ENCODE measurements around the gene KCNN2. TPM values are rescaled to one million over a fixed set of nuclear protein-coding genes. Genes with fewer than 3 reads are reported as not detected.

The KCNN2 gene
- polyA plus RNA-seq, 1 donor from 2014 or later, result 1.0 TPM

GRCh38 chr5:114473541-114473940 is 111.7 kb downstream of the KCNN2 start:
- no peak overlapping the region for H2AFZ ChIP-seq (ENCODE audit: low read depth, low read length)
- H4K20me1 ChIP-seq (ENCODE audit: insufficient read depth), result no peaks in the 10 kb centered on the region
- no peaks in the 10 kb centered on the region for H3K9me3 ChIP-seq (ENCODE audit: low read length)
- H3K4me3 ChIP-seq (ENCODE audit: low read length), result no peak overlapping the region
- no peaks in the 10 kb centered on the region for H3K36me3 ChIP-seq (ENCODE audit: insufficient read depth, low read length)
- no peaks in the 10 kb centered on the region for H3K79me2 ChIP-seq (replicated peaks; ENCODE audit: insufficient read depth, low read length)
- no peak overlapping the region for H3K9ac ChIP-seq (ENCODE audit: low read length)
- no peak overlapping the region for H3K4me2 ChIP-seq (ENCODE audit: low read length)
- H3F3A ChIP-seq (ENCODE audit: insufficient read depth, low read length, poor library complexity, severe bottlenecking), result no peaks in the 10 kb centered on the region
- no peaks in the 10 kb centered on the region for H3K27me3 ChIP-seq (ENCODE audit: insufficient read depth, low read depth, low read length)
- no peaks in the 10 kb centered on the region for H3K9me2 ChIP-seq (ENCODE audit: insufficient read depth, low read length)
- no peak for TF ChIP-seq EZH2 (IDR thresholded peaks at IDR 0.05; ENCODE audit: borderline replicate concordance, insufficient read depth, low read length, poor library complexity, severe bottlenecking)
- no peak overlapping the region for H3K27ac ChIP-seq (ENCODE audit: low read length)

GRCh38 chr5:114477816-114478334 is 116.0 kb downstream of the KCNN2 start:
- H3K4me3 ChIP-seq (ENCODE audit: low read length), result no peak overlapping the region
- TF ChIP-seq POLR2AphosphoS5 (IDR thresholded peaks at IDR 0.05) (no peak), EP300 (conservative IDR thresholded peaks at IDR 0.05; ENCODE audit: poor library complexity, severe bottlenecking) (no peak), EZH2 (IDR thresholded peaks at IDR 0.05; ENCODE audit: borderline replicate concordance, insufficient read depth, low read length, poor library complexity, severe bottlenecking) (no peak), TAF1 (IDR thresholded peaks at IDR 0.05; ENCODE audit: low read depth) (no peak), SMC3 (conservative IDR thresholded peaks at IDR 0.05; ENCODE audit: poor library complexity) (no peak), MXI1 (conservative IDR thresholded peaks at IDR 0.05; ENCODE audit: poor library complexity, severe bottlenecking) (no peak), REST (IDR thresholded peaks at IDR 0.05; ENCODE audit: borderline replicate concordance) (no peak), CTCF (IDR thresholded peaks at IDR 0.05; ENCODE audit: poor library complexity, severe bottlenecking) (no peak), RAD21 (conservative IDR thresholded peaks at IDR 0.05) (no peak)
- no peak overlapping the region for H3K4me2 ChIP-seq (ENCODE audit: low read length)
- no peaks in the 10 kb centered on the region for H3F3A ChIP-seq (ENCODE audit: insufficient read depth, low read length, poor library complexity, severe bottlenecking)
- no peaks in the 10 kb centered on the region for H4K20me1 ChIP-seq (ENCODE audit: insufficient read depth)
- no peak overlapping the region for H3K9ac ChIP-seq (ENCODE audit: low read length)
- no peaks in the 10 kb centered on the region for H3K9me3 ChIP-seq (ENCODE audit: low read length)
- H3K79me2 ChIP-seq (replicated peaks; ENCODE audit: insufficient read depth, low read length), result no peaks in the 10 kb centered on the region
- no peak overlapping the region for H3K27ac ChIP-seq (ENCODE audit: low read length)
- no peaks in the 10 kb centered on the region for H3K9me2 ChIP-seq (ENCODE audit: insufficient read depth, low read length)
- no peaks in the 10 kb centered on the region for H3K36me3 ChIP-seq (ENCODE audit: insufficient read depth, low read length)
- H3K27me3 ChIP-seq (ENCODE audit: insufficient read depth, low read depth, low read length), result no peaks in the 10 kb centered on the region
- no peak overlapping the region for H2AFZ ChIP-seq (ENCODE audit: low read depth, low read length)

GRCh38 chr5:114500756-114501155 is 138.9 kb downstream of the KCNN2 start:
- TF ChIP-seq TAF1 (IDR thresholded peaks at IDR 0.05; ENCODE audit: low read depth), result no peak
- TF ChIP-seq REST (IDR thresholded peaks at IDR 0.05; ENCODE audit: borderline replicate concordance), result no peak
- no peak for TF ChIP-seq SMC3 (conservative IDR thresholded peaks at IDR 0.05; ENCODE audit: poor library complexity)
- no peak for TF ChIP-seq POLR2AphosphoS5 (IDR thresholded peaks at IDR 0.05)
- TF ChIP-seq RAD21 (conservative IDR thresholded peaks at IDR 0.05), result no peak
- no peak for TF ChIP-seq CTCF (IDR thresholded peaks at IDR 0.05; ENCODE audit: poor library complexity, severe bottlenecking)
- TF ChIP-seq EP300 (conservative IDR thresholded peaks at IDR 0.05; ENCODE audit: poor library complexity, severe bottlenecking), result no peak
- TF ChIP-seq MXI1 (conservative IDR thresholded peaks at IDR 0.05; ENCODE audit: poor library complexity, severe bottlenecking), result no peak
- no peak for TF ChIP-seq EZH2 (IDR thresholded peaks at IDR 0.05; ENCODE audit: borderline replicate concordance, insufficient read depth, low read length, poor library complexity, severe bottlenecking)
- no peaks in the 10 kb centered on the region for H3K27me3 ChIP-seq (ENCODE audit: insufficient read depth, low read depth, low read length)
- no peaks in the 10 kb centered on the region for H4K20me1 ChIP-seq (ENCODE audit: insufficient read depth)

More at GRCh38 chr5:114500756-114501155, 138.9 kb downstream of the KCNN2 start:
- no peaks in the 10 kb centered on the region for H3K79me2 ChIP-seq (replicated peaks; ENCODE audit: insufficient read depth, low read length)
- H3K4me2 ChIP-seq (ENCODE audit: low read length), result no peak overlapping the region
- no peaks in the 10 kb centered on the region for H3K9me2 ChIP-seq (ENCODE audit: insufficient read depth, low read length)
- H3K9me3 ChIP-seq (ENCODE audit: low read length), result no peaks in the 10 kb centered on the region
- no peak overlapping the region for H3K4me3 ChIP-seq (ENCODE audit: low read length)
- H2AFZ ChIP-seq (ENCODE audit: low read depth, low read length), result no peak overlapping the region
- H3K27ac ChIP-seq (ENCODE audit: low read length), result no peak overlapping the region
- no peak overlapping the region for H3K9ac ChIP-seq (ENCODE audit: low read length)
- H3K36me3 ChIP-seq (ENCODE audit: insufficient read depth, low read length), result no peaks in the 10 kb centered on the region
- H3F3A ChIP-seq (ENCODE audit: insufficient read depth, low read length, poor library complexity, severe bottlenecking), result no peaks in the 10 kb centered on the region
